Mesendoderm (in vitro differentiated cells): ENCODE data around the gene PSAP.
A peak's percentile ranks its signal among the peaks of the same experiment; 100 is the strongest.

ENCODE experiments used
- DNase-seq: peaks from one replicate; pipeline ENCODE4 v3.0.0; 2013
- H2AK5ac ChIP-seq: 2 replicates; pipeline ENCODE4 v1.6.1; 2013; ENCODE audit warnings: low read length, inconsistent platforms
- H2BK120ac ChIP-seq: 2 replicates; pipeline ENCODE4 v1.6.1; 2013; ENCODE audit warnings: low read depth, mild to moderate bottlenecking, low read length, moderate library complexity, mixed read lengths
- H2BK15ac ChIP-seq: replicated peaks from 2 replicates; pipeline ENCODE4 v1.6.1; 2013; ENCODE audit warnings: low read depth, mild to moderate bottlenecking, moderate library complexity
- H2BK5ac ChIP-seq: 2 replicates; pipeline ENCODE4 v1.6.1; 2013; ENCODE audit warnings: low read length, inconsistent platforms
- H3K18ac ChIP-seq: 2 replicates; pipeline ENCODE4 v1.6.1; 2013; ENCODE audit warnings: mild to moderate bottlenecking, low read length, mixed read lengths
- H3K23ac ChIP-seq: one replicate; pipeline ENCODE4 v1.6.1; 2013; ENCODE audit warnings: low read length
- H3K27ac ChIP-seq: 2 replicates; pipeline ENCODE4 v1.5.1; 2013; ENCODE audit warnings: low read depth, mild to moderate bottlenecking, inconsistent platforms, low read length, moderate library complexity
- H3K27me3 ChIP-seq: 2 replicates; pipeline ENCODE4 v1.6.1; 2013; ENCODE audit warnings: low read length, control low read depth, mild to moderate bottlenecking, inconsistent platforms; ENCODE audit not compliant: insufficient read depth, poor library complexity
- H3K36me3 ChIP-seq: 2 replicates; pipeline ENCODE4 v1.6.1; 2013; ENCODE audit warnings: low read length, inconsistent platforms; ENCODE audit not compliant: control insufficient read depth, insufficient read depth
- H3K4ac ChIP-seq: one replicate; pipeline ENCODE4 v1.6.1; 2013; ENCODE audit warnings: low read depth, mild to moderate bottlenecking, low read length, moderate library complexity
- H3K4me1 ChIP-seq: 2 replicates; pipeline ENCODE4 v1.6.1; 2013; ENCODE audit warnings: low read depth, low read length, inconsistent platforms; ENCODE audit not compliant: control insufficient read depth
- H3K4me2 ChIP-seq: 2 replicates; pipeline ENCODE4 v1.6.1; 2013; ENCODE audit warnings: low read length
- H3K4me3 ChIP-seq: 2 replicates; pipeline ENCODE4 v1.5.1; 2013; ENCODE audit warnings: mild to moderate bottlenecking, low read length
- H3K56ac ChIP-seq: one replicate; pipeline ENCODE4 v1.6.1; 2013; ENCODE audit warnings: low read length
- H3K79me1 ChIP-seq: 2 replicates; pipeline ENCODE4 v1.6.1; 2013; ENCODE audit warnings: low read length, inconsistent platforms
- H3K79me2 ChIP-seq: 2 replicates; pipeline ENCODE4 v1.6.1; 2013; ENCODE audit warnings: mild to moderate bottlenecking, low read length; ENCODE audit not compliant: control insufficient read depth, insufficient read depth
- H3K9ac ChIP-seq: 2 replicates; pipeline ENCODE4 v1.6.1; 2013; ENCODE audit warnings: low read length, inconsistent platforms
- H4K5ac ChIP-seq: one replicate; pipeline ENCODE4 v1.6.1; 2013; ENCODE audit warnings: low read length
- H4K8ac ChIP-seq: one replicate; pipeline ENCODE4 v1.6.1; 2013; ENCODE audit warnings: low read depth, mild to moderate bottlenecking, control low read depth, low read length, moderate library complexity
- WGBS: extraction: QIAGEN DNeasy Blood & Tissue Kit; methylation state at CpG from one replicate; pipeline ENCODE4 v1.1.7; 2013; ENCODE audit warnings: low lambda C conversion rate, missing lambda C conversion rate; ENCODE audit not compliant: insufficient coverage; ENCODE audit errors: extremely low coverage; 5-methylcytosine and 5-hydroxymethylcytosine counted together

Gene PSAP

DNA sequence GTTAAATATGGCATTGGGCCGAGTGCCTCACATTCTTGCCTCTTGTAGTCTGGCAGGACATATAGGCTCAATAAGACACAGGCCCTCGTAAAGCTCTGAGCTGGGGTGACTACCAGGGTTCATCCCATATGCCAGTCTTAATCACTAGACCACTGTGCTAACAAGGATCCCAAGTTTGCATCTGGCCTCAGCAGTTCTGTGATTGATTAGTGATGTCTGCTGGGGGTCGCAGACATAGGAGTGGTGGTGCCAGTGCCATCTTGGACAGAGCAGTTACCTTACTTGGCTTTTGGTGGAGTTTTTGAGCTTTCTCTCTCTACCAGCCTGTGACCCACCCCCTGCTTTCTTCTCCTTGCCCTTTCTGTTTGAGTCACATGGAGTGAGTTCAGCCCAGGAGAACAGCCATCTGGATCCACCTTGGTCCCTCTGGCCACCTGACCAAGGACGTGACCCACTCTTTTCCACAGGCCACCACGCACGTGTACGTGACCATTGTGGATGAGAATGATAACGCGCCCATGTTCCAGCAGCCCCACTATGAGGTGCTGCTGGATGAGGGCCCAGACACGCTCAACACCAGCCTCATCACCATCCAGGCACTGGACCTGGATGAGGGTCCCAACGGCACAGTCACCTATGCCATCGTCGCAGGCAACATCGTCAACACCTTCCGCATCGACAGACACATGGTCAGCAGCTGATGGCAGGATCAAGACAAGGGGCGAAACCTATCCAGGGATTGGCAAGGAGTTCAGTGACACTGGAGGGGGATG, 73.7 kb downstream of the PSAP start:
- no peak overlapping the region for H3K4ac ChIP-seq
- H3K56ac ChIP-seq: no peak overlapping the region
- H3K18ac ChIP-seq: no peak overlapping the region
- H3K27ac ChIP-seq: no peak overlapping the region
- H2BK15ac ChIP-seq: no peak overlapping the region
- no peak overlapping the region for H3K4me3 ChIP-seq
- no peak overlapping the region for H3K9ac ChIP-seq
- no CpG with 5 or more reads among the region's 17 CpGs for WGBS
- H3K79me2 ChIP-seq: no peaks in the 10 kb centered on the region
- DNase-seq: no peak
- H2BK5ac ChIP-seq: no peak overlapping the region
- H3K4me2 ChIP-seq: no peak overlapping the region
- H3K36me3 ChIP-seq: no peaks in the 10 kb centered on the region
- H2BK120ac ChIP-seq: no peak overlapping the region
- no peak overlapping the region for H3K23ac ChIP-seq
- no peaks in the 10 kb centered on the region for H3K4me1 ChIP-seq
- H3K79me1 ChIP-seq: no peaks in the 10 kb centered on the region
- H4K5ac ChIP-seq: no peak overlapping the region
- no peaks in the 10 kb centered on the region for H3K27me3 ChIP-seq
- no peak overlapping the region for H4K8ac ChIP-seq
- no peak overlapping the region for H2AK5ac ChIP-seq

DNA sequence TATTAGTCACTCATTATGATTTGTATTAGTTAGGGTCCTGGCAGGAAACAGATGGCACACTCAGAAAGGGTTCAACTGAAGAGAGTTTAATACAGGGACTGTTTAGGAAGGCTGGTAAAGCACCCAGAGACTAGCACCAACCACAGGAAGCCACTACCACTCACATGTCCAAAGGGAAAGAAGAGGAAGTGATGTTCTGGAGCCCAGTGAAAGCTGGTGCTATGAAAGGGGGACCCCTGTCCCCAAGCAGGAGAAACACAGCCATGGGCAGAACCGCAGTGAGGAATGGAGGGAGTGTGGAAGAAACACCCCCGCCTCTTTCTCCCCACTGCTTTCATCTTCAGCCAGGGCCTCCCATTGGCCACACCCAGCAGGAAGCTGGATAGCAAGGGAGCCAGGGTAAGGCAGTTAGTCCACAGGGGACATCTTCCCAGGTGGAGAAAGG, 74.5 kb downstream of the PSAP start:
- Histone ChIP-seq H3K36me3 (no peaks in the 10 kb centered on the region), H3K4ac (no peak overlapping the region), H3K18ac (no peak overlapping the region), H3K23ac (no peak overlapping the region), H2BK15ac (no peak overlapping the region), H3K9ac (no peak overlapping the region), H3K27me3 (no peaks in the 10 kb centered on the region), H2AK5ac (no peak overlapping the region), H3K4me1 (no peaks in the 10 kb centered on the region), H3K4me2 (no peak overlapping the region), H3K56ac (no peak overlapping the region), H3K79me2 (no peaks in the 10 kb centered on the region), H4K5ac (no peak overlapping the region), H3K4me3 (no peak overlapping the region), H3K27ac (no peak overlapping the region), H2BK120ac (no peak overlapping the region), H4K8ac (no peak overlapping the region), H3K79me1 (no peaks in the 10 kb centered on the region), H2BK5ac (no peak overlapping the region)
- WGBS: no CpG with 5 or more reads among the region's 2 CpGs
- DNase-seq: no peak

DNA sequence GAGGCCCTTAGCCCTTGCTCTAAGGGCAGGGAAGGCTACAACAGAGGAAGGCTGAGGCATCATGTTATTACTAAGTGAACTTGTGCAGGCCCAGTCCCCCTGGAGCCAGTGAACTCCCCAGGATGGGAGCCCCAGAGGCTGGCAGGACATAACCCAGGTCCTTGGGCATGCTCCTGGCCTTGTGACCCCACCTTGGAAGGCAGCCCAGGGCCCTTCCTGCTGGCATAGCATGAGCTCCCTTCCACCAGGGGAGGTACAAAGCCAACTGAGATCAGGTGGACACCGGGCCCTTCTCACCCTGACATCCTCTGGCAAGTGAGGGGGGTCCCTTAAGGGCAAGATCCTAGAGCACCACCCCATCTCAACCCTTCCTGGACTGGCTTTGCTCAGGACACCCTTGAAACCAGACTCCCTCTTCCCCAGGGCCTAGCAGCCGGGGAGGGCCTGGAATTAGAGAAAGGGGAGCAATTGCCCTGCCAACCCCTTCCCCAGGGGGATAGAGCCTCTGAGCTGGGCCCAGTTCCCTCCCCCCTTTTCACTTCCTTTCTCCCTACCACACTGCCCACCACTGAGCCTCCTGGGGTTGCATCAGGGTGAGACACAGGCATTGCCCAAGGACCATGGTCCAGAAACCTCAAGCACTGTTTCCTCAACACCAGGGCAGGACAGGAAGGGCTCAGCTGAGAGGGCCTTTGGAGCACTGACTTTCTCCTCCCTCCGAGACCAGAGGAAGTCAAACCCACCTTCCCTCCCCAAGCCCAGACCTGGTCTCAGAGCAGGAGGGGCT, 75.9 kb downstream of the PSAP start:
- no CpG with 5 or more reads among the region's 3 CpGs for WGBS
- no peaks in the 10 kb centered on the region for H3K36me3 ChIP-seq
- H3K4me2 ChIP-seq: no peak overlapping the region

DNA sequence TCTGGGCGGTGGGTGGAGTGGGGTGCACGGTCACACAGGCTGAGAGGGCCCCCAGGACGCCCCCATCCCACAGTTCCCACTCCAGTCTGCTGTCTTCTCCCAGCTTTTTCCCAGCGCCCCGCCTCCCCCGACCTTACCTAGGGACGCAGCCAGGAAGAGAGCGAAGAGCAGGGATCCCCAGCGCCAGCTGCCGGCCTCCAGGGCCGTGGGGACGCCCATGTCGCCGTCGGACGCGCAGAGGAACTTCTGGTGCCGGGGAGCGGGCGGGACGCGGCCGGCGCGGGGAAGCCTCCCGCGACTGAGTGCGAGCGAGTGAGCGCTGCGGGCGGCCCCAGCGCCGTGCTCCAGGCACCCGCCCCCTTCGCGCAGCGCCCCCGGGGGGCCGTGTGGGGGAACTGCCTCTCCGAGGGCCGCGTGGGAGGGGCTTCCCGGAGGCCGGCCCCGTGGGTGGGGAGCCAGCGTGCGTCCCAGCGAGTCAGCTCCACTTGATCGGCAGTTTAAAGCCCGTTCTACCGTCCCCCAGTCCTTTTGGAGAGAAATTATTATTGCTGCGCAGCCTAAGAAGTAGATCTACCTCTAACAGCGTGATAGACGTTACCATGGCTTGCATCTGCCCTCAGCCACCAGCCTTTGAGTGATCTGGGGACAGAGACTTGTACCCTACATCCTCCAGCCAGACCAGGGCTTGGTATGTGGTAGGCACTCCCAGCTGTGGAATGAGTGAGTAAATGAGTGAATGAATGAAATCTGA, 77.7 kb downstream of the PSAP start, which contains the start of gene VSIR:
Gene VSIR, minus strand, starts transcription at position 300 of the 751 bp plus-strand sequence. Its CDS starts 81 bp downstream, at position 219.
- Histone ChIP-seq H2BK120ac (no peak within 1 kb of the TSS), H4K5ac (no peak within 1 kb of the TSS), H3K79me1 (no peaks in the 10 kb centered on the region), H3K9ac (peak within 1 kb of the TSS; percentile 44), H3K27ac (no peak within 1 kb of the TSS), H3K36me3 (no peaks in the 10 kb centered on the region), H3K23ac (no peak within 1 kb of the TSS), H4K8ac (no peak within 1 kb of the TSS), H3K4ac (no peak within 1 kb of the TSS), H3K4me2 (peak within 1 kb of the TSS; percentile 59), H3K4me3 (no peak within 1 kb of the TSS), H2AK5ac (no peak within 1 kb of the TSS), H2BK5ac (no peak within 1 kb of the TSS), H3K56ac (peak within 1 kb of the TSS; percentile 79), H2BK15ac (no peak within 1 kb of the TSS), H3K18ac (no peak within 1 kb of the TSS), H3K4me1 (no peaks in the 10 kb centered on the region), H3K27me3 (no peaks in the 10 kb centered on the region), H3K79me2 (no peaks in the 10 kb centered on the region)
- DNase-seq: peak; percentile 71
- no CpG with 5 or more reads among the region's 55 CpGs for WGBS

More for the DNA sequence above, 75.9 kb downstream of the PSAP start:
- H3K79me2 ChIP-seq: no peaks in the 10 kb centered on the region
- no peak overlapping the region for H2BK5ac ChIP-seq
- H2BK15ac ChIP-seq: no peak overlapping the region
- H3K18ac ChIP-seq: no peak overlapping the region
- H3K4ac ChIP-seq: no peak overlapping the region
- DNase-seq: no peak
- H3K9ac ChIP-seq: no peak overlapping the region
- H3K27me3 ChIP-seq: no peaks in the 10 kb centered on the region
- no peaks in the 10 kb centered on the region for H3K4me1 ChIP-seq
- no peak overlapping the region for H4K8ac ChIP-seq
- H3K79me1 ChIP-seq: no peaks in the 10 kb centered on the region
- no peak overlapping the region for H2BK120ac ChIP-seq
- H2AK5ac ChIP-seq: no peak overlapping the region
- no peak overlapping the region for H4K5ac ChIP-seq
- no peak overlapping the region for H3K27ac ChIP-seq
- H3K23ac ChIP-seq: no peak overlapping the region
- no peak overlapping the region for H3K4me3 ChIP-seq
- no peak overlapping the region for H3K56ac ChIP-seq

DNA sequence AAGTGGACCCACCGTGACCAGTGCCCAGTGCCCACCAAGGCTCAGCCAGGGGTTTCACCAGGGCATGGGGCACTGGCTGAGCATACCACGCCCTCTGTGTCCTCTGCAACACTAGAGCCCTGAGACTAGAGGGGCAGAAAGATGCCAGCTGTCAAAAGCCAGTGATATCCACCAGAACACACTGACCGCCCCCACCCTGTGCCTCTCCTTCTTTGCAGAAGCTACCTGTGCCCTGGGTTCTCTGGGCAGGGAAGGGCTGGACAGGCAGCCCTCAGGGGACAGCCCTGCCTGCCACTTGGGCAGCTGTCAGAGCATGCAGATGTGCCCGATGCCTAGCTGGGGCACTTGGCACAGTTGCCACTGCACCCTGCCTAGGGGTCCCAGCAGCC, 78.2 kb downstream of the PSAP start:
- Histone ChIP-seq H3K23ac (no peak overlapping the region), H3K18ac (no peak overlapping the region), H3K79me1 (no peaks in the 10 kb centered on the region), H3K36me3 (no peaks in the 10 kb centered on the region), H3K27me3 (no peaks in the 10 kb centered on the region), H3K27ac (no peak overlapping the region), H3K9ac (no peak overlapping the region), H2BK5ac (no peak overlapping the region), H3K79me2 (no peaks in the 10 kb centered on the region), H3K4ac (no peak overlapping the region), H2BK15ac (no peak overlapping the region), H4K5ac (no peak overlapping the region), H3K4me1 (no peaks in the 10 kb centered on the region), H3K4me2 (no peak overlapping the region), H3K56ac (peak overlapping the region; percentile 79), H4K8ac (no peak overlapping the region), H3K4me3 (no peak overlapping the region), H2BK120ac (no peak overlapping the region), H2AK5ac (no peak overlapping the region)
- no peak for DNase-seq
- no CpG with 5 or more reads among the region's 4 CpGs for WGBS
